RWPE1 (cell line): ENCODE results near the gene RPP40.

Source experiments
- CTCF ChIA-PET: fragments of 350-600 bp; sonication (Branson Sonifier 250); formaldehyde crosslinking; extraction: SDS; loops from one replicate; lab custom pipeline; 2021; lab: Yijun Ruan, JAX
- POLR2A ChIA-PET: fragments of 400-600 bp; formaldehyde crosslinking; extraction: SDS; loops from one replicate; lab custom pipeline; 2020; ENCODE audit warnings: antibody characterized with exemption; ENCODE audit not compliant: low non-redundant PET; lab: Yijun Ruan, JAX
- DNase-seq: peaks from one replicate; pipeline ENCODE4 v3.0.0; 2012; ENCODE audit warnings: low spot score
- H3K27ac ChIP-seq: fragments of 450-650 bp; 2 replicates; pipeline ENCODE4 v1.5.1; 2017
- TF ChIP-seq, protein P1 (sequence below): fragments of 450-650 bp; conservative IDR thresholded peaks from 2 replicates; pipeline ENCODE4 v1.5.1; 2017; ENCODE audit warnings: low read depth, mild to moderate bottlenecking

RPP40 gene

DNA sequence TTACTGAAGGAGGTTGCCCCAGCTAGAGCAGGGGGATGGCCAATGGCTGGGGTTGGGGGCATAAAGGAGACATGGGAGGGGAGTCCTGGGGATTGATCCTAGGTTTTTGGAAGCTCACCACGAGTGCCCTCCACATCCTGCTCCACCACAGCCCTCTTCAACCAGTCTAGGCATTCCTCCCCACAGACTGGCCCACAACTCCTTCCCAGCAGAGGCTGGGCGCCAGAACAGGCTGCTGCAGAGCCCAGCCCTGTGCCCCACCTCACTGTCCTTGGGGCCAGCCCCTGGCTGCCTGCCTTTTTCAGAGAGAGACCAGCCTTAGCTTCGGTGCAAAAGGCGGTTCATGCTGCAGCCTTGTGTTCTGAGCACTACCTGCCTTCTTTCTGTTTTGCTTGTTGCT, 16.4 kb downstream of the RPP40 start:
- no peak for DNase-seq
- TF ChIP-seq, protein P1, sequence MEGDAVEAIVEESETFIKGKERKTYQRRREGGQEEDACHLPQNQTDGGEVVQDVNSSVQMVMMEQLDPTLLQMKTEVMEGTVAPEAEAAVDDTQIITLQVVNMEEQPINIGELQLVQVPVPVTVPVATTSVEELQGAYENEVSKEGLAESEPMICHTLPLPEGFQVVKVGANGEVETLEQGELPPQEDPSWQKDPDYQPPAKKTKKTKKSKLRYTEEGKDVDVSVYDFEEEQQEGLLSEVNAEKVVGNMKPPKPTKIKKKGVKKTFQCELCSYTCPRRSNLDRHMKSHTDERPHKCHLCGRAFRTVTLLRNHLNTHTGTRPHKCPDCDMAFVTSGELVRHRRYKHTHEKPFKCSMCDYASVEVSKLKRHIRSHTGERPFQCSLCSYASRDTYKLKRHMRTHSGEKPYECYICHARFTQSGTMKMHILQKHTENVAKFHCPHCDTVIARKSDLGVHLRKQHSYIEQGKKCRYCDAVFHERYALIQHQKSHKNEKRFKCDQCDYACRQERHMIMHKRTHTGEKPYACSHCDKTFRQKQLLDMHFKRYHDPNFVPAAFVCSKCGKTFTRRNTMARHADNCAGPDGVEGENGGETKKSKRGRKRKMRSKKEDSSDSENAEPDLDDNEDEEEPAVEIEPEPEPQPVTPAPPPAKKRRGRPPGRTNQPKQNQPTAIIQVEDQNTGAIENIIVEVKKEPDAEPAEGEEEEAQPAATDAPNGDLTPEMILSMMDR: no peak
- no peak overlapping the region for H3K27ac ChIP-seq
- POLR2A ChIA-PET: no interaction called here
- CTCF ChIA-PET: interaction anchor here (0.6 kb wide), 1 partner anchor 109 kb away, joined by 3 read pairs; no protein-coding TSS in a partner anchor

DNA sequence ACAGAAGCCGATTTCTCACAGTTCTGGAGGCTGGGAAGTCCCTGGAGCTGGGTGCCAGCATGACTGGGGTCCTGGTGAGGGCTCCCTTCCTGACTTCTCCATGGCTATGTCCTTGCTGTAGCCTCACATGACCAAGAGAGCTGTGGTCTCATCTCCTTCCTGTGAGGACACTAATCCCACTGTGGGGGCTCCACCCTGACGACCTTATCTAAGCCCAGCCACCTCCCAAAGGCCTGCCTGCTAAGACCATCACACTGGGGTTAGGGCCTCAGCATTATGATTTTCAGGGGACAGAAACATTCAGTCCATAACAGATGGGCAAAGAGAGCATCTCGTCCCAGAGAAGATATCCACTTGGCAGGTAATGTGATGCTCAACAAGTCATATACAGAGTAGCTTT, 16.8 kb downstream of the RPP40 start:
- CTCF ChIA-PET: interaction anchor here (0.6 kb wide), 1 partner anchor 110 kb away, joined by 3 read pairs; no protein-coding TSS in a partner anchor
- DNase-seq: no peak
- POLR2A ChIA-PET: no interaction called here
- no peak overlapping the region for H3K27ac ChIP-seq
- TF ChIP-seq, protein P1: no peak

DNA sequence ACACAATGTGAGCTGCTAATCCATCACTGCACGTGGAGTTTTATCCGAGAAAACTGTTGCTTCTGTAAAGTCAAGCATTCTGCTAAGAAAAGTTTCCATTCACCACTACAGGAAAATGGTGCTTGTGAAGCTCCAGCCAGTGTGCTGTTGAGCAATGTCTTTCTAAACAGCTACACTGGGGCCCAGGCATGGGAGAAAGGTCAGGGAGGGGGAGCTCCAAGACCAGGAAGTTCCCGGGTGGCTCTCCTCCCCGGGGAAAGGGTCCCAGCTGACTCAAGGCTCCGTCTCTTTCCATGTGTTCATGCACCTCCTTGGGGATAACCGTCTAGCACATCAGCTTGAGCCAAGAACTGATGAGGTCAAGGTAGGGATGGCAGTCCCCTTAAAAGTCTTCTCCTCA, 20.5 kb downstream of the RPP40 start:
- ChIA-PET CTCF (interaction anchor here (0.6 kb wide), 1 partner anchor 20 kb away, joined by 4 read pairs; no protein-coding TSS in a partner anchor), POLR2A (no interaction called here)
- no peak for DNase-seq
- TF ChIP-seq, protein P1: no peak
- no peak overlapping the region for H3K27ac ChIP-seq

DNA sequence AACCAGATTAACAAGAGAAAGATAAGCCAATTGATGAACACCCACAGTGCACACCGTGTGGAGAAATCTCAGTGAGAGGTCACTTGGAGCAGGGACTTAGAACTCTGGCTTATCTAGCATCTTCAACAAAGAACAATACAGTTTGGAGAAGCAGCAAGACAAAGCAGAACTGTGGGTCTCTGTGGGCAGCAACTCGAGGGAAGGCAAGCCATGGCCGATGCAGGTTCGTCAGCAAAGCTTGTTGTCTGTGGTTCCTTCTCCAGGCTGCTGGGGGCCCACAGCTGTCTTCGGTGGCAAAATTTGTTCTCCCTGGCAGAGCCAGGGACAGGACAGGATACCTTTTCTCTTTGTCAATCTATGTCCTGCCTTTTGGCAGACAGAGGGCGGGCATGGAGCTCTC, 22.1 kb downstream of the RPP40 start:
- POLR2A ChIA-PET: no interaction called here
- TF ChIP-seq, protein P1: no peak
- DNase-seq: no peak
- CTCF ChIA-PET: interaction anchor here (0.6 kb wide), 1 partner anchor 486 kb away, joined by 4 read pairs; no protein-coding TSS in a partner anchor
- H3K27ac ChIP-seq: no peak overlapping the region

DNA sequence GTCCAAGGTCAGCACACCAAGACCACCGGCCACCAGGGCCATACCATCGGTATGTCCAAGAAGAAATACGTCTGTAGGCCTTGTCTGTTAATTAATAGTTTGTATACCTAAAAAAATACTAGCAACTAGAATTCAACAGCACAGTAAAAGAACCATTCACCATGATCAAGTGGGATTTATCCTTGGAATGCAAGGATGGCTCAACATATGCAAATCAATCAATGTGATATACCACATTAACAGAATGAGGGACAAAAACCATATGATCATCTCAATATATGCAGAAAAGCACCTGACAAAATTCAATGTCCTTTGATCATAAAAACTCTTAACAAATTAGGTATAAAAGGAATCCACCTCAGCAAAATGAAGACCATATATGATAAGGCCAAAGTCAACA, 24.4 kb downstream of the RPP40 start:
- H3K27ac ChIP-seq: no peak overlapping the region
- DNase-seq: no peak
- TF ChIP-seq, protein P1: no peak
- ChIA-PET CTCF (no interaction called here), POLR2A (no interaction called here)

DNA sequence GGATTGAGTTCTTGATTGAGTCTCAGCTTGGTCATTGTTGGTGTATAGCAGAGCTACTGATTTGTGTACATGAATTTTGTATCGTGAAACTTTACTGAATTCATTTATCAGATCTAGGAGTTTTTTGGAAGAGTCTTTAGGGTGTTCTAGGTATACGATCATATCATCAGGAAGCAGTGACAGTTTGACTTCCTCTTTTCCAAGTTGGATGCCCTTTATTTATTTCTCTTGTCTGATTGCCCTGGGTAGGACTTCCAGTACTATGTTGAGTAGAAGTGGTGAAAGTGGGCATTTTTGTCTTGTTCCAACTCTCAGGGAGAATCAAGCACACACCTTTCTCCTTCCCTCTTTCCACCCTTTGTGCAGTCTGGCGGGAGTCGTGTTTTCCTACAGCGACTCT, 26.4 kb downstream of the RPP40 start:
- POLR2A ChIA-PET: no interaction called here
- H3K27ac ChIP-seq: no peak overlapping the region
- DNase-seq: no peak

More for the DNA sequence above, 26.4 kb downstream of the RPP40 start:
- TF ChIP-seq, protein P1: no peak
- CTCF ChIA-PET: no interaction called here
